Measurements from ENCODE around the gene WDR43. TPM values are rescaled to one million over a fixed set of nuclear protein-coding genes. Genes with fewer than 3 reads are reported as not detected.

The WDR43 gene
- total RNA-seq, 1 experiment from 2014 or later = 112 TPM

- TF ChIP-seq MLX (CRISPR knock-in tag; IDR thresholded peaks at IDR 0.05) (no peak), ZNF416 (CRISPR knock-in tag; IDR thresholded peaks at IDR 0.05) (no peak), ZNF281 (CRISPR knock-in tag; IDR thresholded peaks at IDR 0.05) (no peak), CREM (CRISPR knock-in tag; IDR thresholded peaks at IDR 0.05) (no peak), SOX15 (CRISPR knock-in tag; IDR thresholded peaks at IDR 0.05) (no peak), FOXK1 (CRISPR knock-in tag; IDR thresholded peaks at IDR 0.05) (no peak)
These were observed 21.5 kb downstream of the WDR43 start (continued) for GRCh38 chr2:28915939-28916338.

- Mint-ChIP-seq H3K36me3 (peaks cover 88% of the 10 kb centered on the region), H3K4me1 (no peaks in the 10 kb centered on the region), H3K4me3 (no peak overlapping the region), H3K9me3 (no peaks in the 10 kb centered on the region), H3K27ac (no peak overlapping the region), H3K27me3 (ENCODE audit: low read depth) (no peaks in the 10 kb centered on the region)
- TF ChIP-seq MYBL2 (CRISPR knock-in tag; IDR thresholded peaks at IDR 0.05) (no peak), ZNF263 (CRISPR knock-in tag; IDR thresholded peaks at IDR 0.05; ENCODE audit: low read depth) (no peak)
- no peak for DNase-seq (ENCODE audit: low spot score)
- ATAC-seq = no peak
- CTCF ChIA-PET = no interaction called here
- POLR2A ChIA-PET = no interaction called here
These were observed 32.4 kb downstream of the WDR43 start for GRCh38 chr2:28926847-28927246.

- ChIA-PET CTCF (no interaction called here), POLR2A (no interaction called here)
- no peak for DNase-seq (ENCODE audit: low spot score)
- Mint-ChIP-seq H3K36me3 (peaks cover 89% of the 10 kb centered on the region), H3K27ac (peak overlapping the region; percentile 81; the same call in 1 of the 2 replicates), H3K4me3 (no peak overlapping the region), H3K9me3 (no peaks in the 10 kb centered on the region), H3K4me1 (no peaks in the 10 kb centered on the region), H3K27me3 (ENCODE audit: low read depth) (no peaks in the 10 kb centered on the region)
- no peak for ATAC-seq
- TF ChIP-seq FOXP1 (CRISPR knock-in tag; IDR thresholded peaks at IDR 0.05; ENCODE audit: borderline replicate concordance) = no peak
These were observed 33.0 kb downstream of the WDR43 start for GRCh38 chr2:28927469-28927868.

- no peaks in the 10 kb centered on the region for H3K27me3 Mint-ChIP-seq (ENCODE audit: low read depth)
- DNase-seq (ENCODE audit: low spot score) = no peak
- no peak overlapping the region for H3K4me3 Mint-ChIP-seq
- no peak overlapping the region for H3K27ac Mint-ChIP-seq
- no peaks in the 10 kb centered on the region for H3K4me1 Mint-ChIP-seq
- H3K9me3 Mint-ChIP-seq = no peaks in the 10 kb centered on the region
- peaks cover 87% of the 10 kb centered on the region for H3K36me3 Mint-ChIP-seq
- ChIA-PET CTCF (no interaction called here), POLR2A (no interaction called here)
- no peak for TF ChIP-seq MYBL2 (CRISPR knock-in tag; IDR thresholded peaks at IDR 0.05)
- no peak for TF ChIP-seq ZMAT4 (CRISPR knock-in tag; IDR thresholded peaks at IDR 0.05)
- no peak for TF ChIP-seq HMGXB4 (CRISPR knock-in tag; IDR thresholded peaks at IDR 0.05)
- TF ChIP-seq SMAD3 (CRISPR knock-in tag; IDR thresholded peaks at IDR 0.05; ENCODE audit: borderline replicate concordance) = no peak
- TF ChIP-seq FOXK1 (CRISPR knock-in tag; IDR thresholded peaks at IDR 0.05) = no peak
- no peak for TF ChIP-seq NR1H2 (CRISPR knock-in tag; IDR thresholded peaks at IDR 0.05)
- TF ChIP-seq ZNF532 (CRISPR knock-in tag; IDR thresholded peaks at IDR 0.05; ENCODE audit: borderline replicate concordance) = no peak
- TF ChIP-seq ESRRA (CRISPR knock-in tag; IDR thresholded peaks at IDR 0.05; ENCODE audit: borderline replicate concordance) = no peak
- no peak for TF ChIP-seq CREM (CRISPR knock-in tag; IDR thresholded peaks at IDR 0.05)
- no peak for TF ChIP-seq ATF2 (CRISPR knock-in tag; IDR thresholded peaks at IDR 0.05; ENCODE audit: borderline replicate concordance, low read depth)
- no peak for TF ChIP-seq IRF1 (CRISPR knock-in tag; IDR thresholded peaks at IDR 0.05)
- no peak for TF ChIP-seq TCF7 (CRISPR knock-in tag; IDR thresholded peaks at IDR 0.05; ENCODE audit: low read depth)
- no peak for ATAC-seq
These were observed 33.4 kb downstream of the WDR43 start for GRCh38 chr2:28927878-28928277.

All from WTC11 (cell line).